CD4-positive, alpha-beta memory T cell (primary cell): Measurements from ENCODE around the gene IER3. TPM values are rescaled to one million over a fixed set of nuclear protein-coding genes. Genes with fewer than 3 reads are reported as not detected.
A peak's percentile ranks its signal among the peaks of the same experiment; 100 is the strongest.
"Not testable (repeated sequence)": the region's sequence is repeated elsewhere in the genome, so short reads cannot be mapped to it uniquely, and the experiment has no call there.

Source experiments
- CTCF ChIA-PET: fragments of 350-600 bp; sonication (Branson Sonifier 250); formaldehyde crosslinking; loops from one replicate; lab custom pipeline; 2021; ENCODE audit warnings: inconsistent platforms; ENCODE audit not compliant: partially characterized antibody; lab: Charles Lee
- POLR2A ChIA-PET: fragments of 350-600 bp; sonication (Branson Sonifier 250); formaldehyde crosslinking; loops from one replicate; lab custom pipeline; 2021; ENCODE audit not compliant: partially characterized antibody; lab: Charles Lee
- DNase-seq, 5 donors: peaks; one replicate each; pipeline versions ENCODE4 v3.0.0 to v3.0.0-alpha.2; 2020 to 2022; ENCODE audit warnings: mixed read lengths in 1 of 5
- H3K27ac ChIP-seq: one replicate; pipeline ENCODE4 v1.7.0; 2013; ENCODE audit warnings: low read depth, low read length
- H3K27me3 ChIP-seq: 2 replicates; pipeline ENCODE4 v1.7.0; 2013; ENCODE audit warnings: mild to moderate bottlenecking, low read length, moderate library complexity; ENCODE audit not compliant: insufficient read depth
- H3K36me3 ChIP-seq: 2 replicates; pipeline ENCODE4 v1.7.0; 2013; ENCODE audit warnings: mild to moderate bottlenecking, low read length, moderate library complexity; ENCODE audit not compliant: insufficient read depth
- H3K4me1 ChIP-seq: 2 replicates; pipeline ENCODE4 v1.7.0; 2013; ENCODE audit warnings: mild to moderate bottlenecking, low read length, moderate library complexity; ENCODE audit not compliant: insufficient read depth
- H3K4me3 ChIP-seq, 2 donors: one replicate each; pipeline ENCODE4 v1.7.0; 2013; ENCODE audit warnings: low read length in 2 of 2, mild to moderate bottlenecking in 1 of 2
- H3K9me3 ChIP-seq, 2 donors: one replicate each; pipeline ENCODE4 v1.7.0; 2013; ENCODE audit warnings: low read length in 2 of 2, control low read depth in 1 of 2; ENCODE audit not compliant: control insufficient read depth in 1 of 2
- H3K27ac Mint-ChIP-seq, 7 donors: one replicate each; pipeline ENCODE4 v1.8.0; 2020 to 2021; ENCODE audit warnings: mixed read lengths in 7 of 7, mild to moderate bottlenecking in 6 of 7, inconsistent platforms in 3 of 7, moderate library complexity in 3 of 7
- H3K27me3 Mint-ChIP-seq, 2 donors: one replicate each; pipeline ENCODE4 v1.8.0; 2020 to 2021; ENCODE audit warnings: mixed read lengths in 2 of 2
- H3K36me3 Mint-ChIP-seq, 2 donors: one replicate each; pipeline ENCODE4 v1.8.0; 2020 to 2021; ENCODE audit warnings: mixed read lengths in 2 of 2, inconsistent platforms in 1 of 2, mild to moderate bottlenecking in 1 of 2
- H3K4me1 Mint-ChIP-seq, 4 donors: one replicate each; pipeline ENCODE4 v1.8.0; 2020 to 2021; ENCODE audit warnings: mixed read lengths in 4 of 4, mild to moderate bottlenecking in 1 of 4
- H3K4me3 Mint-ChIP-seq, 8 donors: one replicate each; pipeline ENCODE4 v1.8.0; 2020 to 2021; ENCODE audit warnings: mixed read lengths in 8 of 8, mild to moderate bottlenecking in 7 of 8, moderate library complexity in 6 of 8, inconsistent platforms in 3 of 8
- H3K9me3 Mint-ChIP-seq, 8 donors: one replicate each; pipeline ENCODE4 v1.8.0; 2020 to 2021; ENCODE audit warnings: mixed read lengths in 8 of 8, mild to moderate bottlenecking in 5 of 8, inconsistent platforms in 3 of 8, moderate library complexity in 1 of 8
- intact Hi-C: fragments of 100-400 bp; cut with micrococcal nuclease; formaldehyde crosslinking; loops from one replicate; pipeline ENCODE4 v1.15.1; 2023
- polyA plus RNA-seq, 2 donors: library from polyadenylated mRNA; unstranded; fragments of 300-500 nt; fragmentation: Illumina TruSeq; gene quantifications; one replicate each; pipeline ENCODE4 v1.2.3, GENCODE V29; 2021
- total RNA-seq, 2 experiments: library from RNA; stranded (reverse); gene quantifications; one replicate each; pipeline ENCODE4 v1.2.3, GENCODE V29; 2021

IER3 gene
- total and polyA plus RNA-seq, 4 experiments from 2014 or later, result 0.77 to 11.4 (median 6.1) TPM

- Mint-ChIP-seq H3K36me3 (peaks cover 28 to 62% of the 10 kb centered on the region in 2 donors), H3K4me1 (peaks cover 21 to 64% (median 40%) of the 10 kb centered on the region in 4 donors), H3K27ac (peak overlapping the region; percentile 75 to 99 (median 90)), H3K4me3 (peak overlapping the region in 3 of 8 donors; percentile 24 to 30 (median 28))
- intact Hi-C loops, H3K27me3 ChIP-seq, H3K9me3 Mint-ChIP-seq, H3K9me3 ChIP-seq, H3K4me3 ChIP-seq, DNase-seq, H3K27me3 Mint-ChIP-seq: not testable (repeated sequence)
- POLR2A ChIA-PET, result interaction anchor here (0.9 to 47.0 kb wide), 7 partner anchors 12 to 232 kb away, joined by 3 to 1474 read pairs (median 45); partner anchors contain the start of genes DHX16, FLOT1, NRM and PPP1R18
- CTCF ChIA-PET, result interaction anchor here (0.9 to 23.1 kb wide), 17 partner anchors 12 to 241 kb away, joined by 3 to 865 read pairs (median 8); partner anchors contain the start of genes ATAT1, DHX16, MRPS18B and PPP1R10
- H3K4me1 ChIP-seq, result peaks cover 49% of the 10 kb centered on the region
- peaks cover 49% of the 10 kb centered on the region for H3K36me3 ChIP-seq
- peak overlapping the region; percentile 16 for H3K27ac ChIP-seq
Measured at GRCh38 chr6:30723843-30724741, 20.3 kb downstream of the IER3 start.

GRCh38 chr6:30723159-30723842, 21.0 kb downstream of the IER3 start:
- CTCF ChIA-PET, result interaction anchor here (0.9 to 23.1 kb wide), 32 partner anchors 8 to 273 kb away, joined by 3 to 865 read pairs (median 6); partner anchors contain the start of genes ABCF1, ATAT1, DHX16 and MRPS18B
- peaks cover 57% of the 10 kb centered on the region for H3K4me1 ChIP-seq
- H3K9me3 ChIP-seq, H3K9me3 Mint-ChIP-seq, intact Hi-C loops, H3K4me3 ChIP-seq, DNase-seq, H3K27me3 ChIP-seq, H3K27me3 Mint-ChIP-seq: not testable (repeated sequence)
- Mint-ChIP-seq H3K27ac (peak overlapping the region; percentile 92 to 99 (median 97)), H3K4me3 (peak overlapping the region in 4 of 8 donors; percentile 28 to 99 (median 62)), H3K4me1 (peaks cover 21 to 65% (median 43%) of the 10 kb centered on the region in 4 donors), H3K36me3 (peaks cover 28 to 62% of the 10 kb centered on the region in 2 donors)
- H3K27ac ChIP-seq, result peak overlapping the region; percentile 16
- POLR2A ChIA-PET, result interaction anchor here (0.7 to 47.0 kb wide), 13 partner anchors 8 to 364 kb away, joined by 3 to 1474 read pairs (median 22); partner anchors contain the start of genes DHX16, MRPS18B, NRM and PPP1R10
- H3K36me3 ChIP-seq, result peaks cover 49% of the 10 kb centered on the region

GRCh38 chr6:30722280-30723112, 21.9 kb downstream of the IER3 start:
- H3K27ac ChIP-seq, result peak overlapping the region; percentile 82
- H3K4me1 ChIP-seq, result peaks cover 60% of the 10 kb centered on the region
- peak; percentile 80 to 87 (median 81) for DNase-seq
- H3K4me3 Mint-ChIP-seq, result peak overlapping the region; percentile 90 to 99 (median 98)
- peaks cover 28 to 59% of the 10 kb centered on the region in 2 donors for H3K36me3 Mint-ChIP-seq
- peak overlapping the region; percentile 67 to 80 for H3K4me3 ChIP-seq
- peak overlapping the region; percentile 92 to 99 (median 97) for H3K27ac Mint-ChIP-seq
- intact Hi-C loops, result loop anchor here (1.0 kb wide), 5 partner anchors 8 to 240 kb away; partner anchors contain the start of gene ATAT1
- ChIA-PET CTCF (interaction anchor here (0.7 to 23.1 kb wide), 43 partner anchors 9 to 365 kb away, joined by 3 to 865 read pairs (median 5); partner anchors contain the start of genes ABCF1, ATAT1, DHX16 and MRPS18B), POLR2A (interaction anchor here (0.7 to 47.0 kb wide), 22 partner anchors 9 to 365 kb away, joined by 3 to 1474 read pairs (median 6); partner anchors contain the start of genes ABCF1, DHX16, MRPS18B and NRM)
- peaks cover 0 to 6% (median 0%) of the 10 kb centered on the region in 8 donors for H3K9me3 Mint-ChIP-seq
- no peaks in the 10 kb centered on the region for H3K9me3 ChIP-seq
- H3K36me3 ChIP-seq, result peaks cover 42% of the 10 kb centered on the region
- no peaks in the 10 kb centered on the region for H3K27me3 ChIP-seq
- H3K27me3 Mint-ChIP-seq, result no peaks in the 10 kb centered on the region
- H3K4me1 Mint-ChIP-seq, result peaks cover 24 to 69% (median 46%) of the 10 kb centered on the region in 4 donors

DNA sequence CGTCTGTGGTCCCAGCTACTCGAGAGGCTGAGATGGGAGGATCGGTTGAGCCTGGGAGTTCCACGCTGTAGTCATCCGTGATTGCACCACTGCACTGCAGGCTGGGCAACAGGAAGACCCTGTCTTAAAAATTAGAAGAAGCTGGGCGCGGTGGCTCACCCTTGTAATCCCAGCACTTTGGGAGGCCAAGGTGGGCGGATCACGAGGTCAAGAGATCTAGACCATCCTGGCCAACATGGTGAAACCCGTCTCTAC, 22.4 kb downstream of the IER3 start:
- not testable (repeated sequence) for H3K9me3 ChIP-seq, H3K27me3 ChIP-seq, H3K9me3 Mint-ChIP-seq, H3K27me3 Mint-ChIP-seq
- Histone ChIP-seq H3K4me1 (peaks cover 60% of the 10 kb centered on the region), H3K4me3 (peak overlapping the region; percentile 67 to 80), H3K27ac (peak overlapping the region; percentile 82), H3K36me3 (peaks cover 37% of the 10 kb centered on the region)
- ChIA-PET POLR2A (interaction anchor here (0.7 to 47.0 kb wide), 23 partner anchors 9 to 365 kb away, joined by 3 to 1474 read pairs (median 6); partner anchors contain the start of genes ABCF1, DHX16, MRPS18B and NRM), CTCF (interaction anchor here (0.7 to 23.1 kb wide), 35 partner anchors 9 to 366 kb away, joined by 3 to 865 read pairs (median 6); partner anchors contain the start of genes ABCF1, ATAT1, DHX16 and MRPS18B)
- intact Hi-C loops, result loop anchor here (1.0 kb wide), 5 partner anchors 8 to 240 kb away; partner anchors contain the start of gene ATAT1
- H3K4me1 Mint-ChIP-seq, result peaks cover 25 to 73% (median 50%) of the 10 kb centered on the region in 4 donors
- peak overlapping the region; percentile 92 to 99 (median 97) for H3K27ac Mint-ChIP-seq
- peaks cover 30 to 62% of the 10 kb centered on the region in 2 donors for H3K36me3 Mint-ChIP-seq
- DNase-seq, result peak in 1 of 5 donors; percentile 61
- H3K4me3 Mint-ChIP-seq, result peak overlapping the region; percentile 90 to 99 (median 98)

DNA sequence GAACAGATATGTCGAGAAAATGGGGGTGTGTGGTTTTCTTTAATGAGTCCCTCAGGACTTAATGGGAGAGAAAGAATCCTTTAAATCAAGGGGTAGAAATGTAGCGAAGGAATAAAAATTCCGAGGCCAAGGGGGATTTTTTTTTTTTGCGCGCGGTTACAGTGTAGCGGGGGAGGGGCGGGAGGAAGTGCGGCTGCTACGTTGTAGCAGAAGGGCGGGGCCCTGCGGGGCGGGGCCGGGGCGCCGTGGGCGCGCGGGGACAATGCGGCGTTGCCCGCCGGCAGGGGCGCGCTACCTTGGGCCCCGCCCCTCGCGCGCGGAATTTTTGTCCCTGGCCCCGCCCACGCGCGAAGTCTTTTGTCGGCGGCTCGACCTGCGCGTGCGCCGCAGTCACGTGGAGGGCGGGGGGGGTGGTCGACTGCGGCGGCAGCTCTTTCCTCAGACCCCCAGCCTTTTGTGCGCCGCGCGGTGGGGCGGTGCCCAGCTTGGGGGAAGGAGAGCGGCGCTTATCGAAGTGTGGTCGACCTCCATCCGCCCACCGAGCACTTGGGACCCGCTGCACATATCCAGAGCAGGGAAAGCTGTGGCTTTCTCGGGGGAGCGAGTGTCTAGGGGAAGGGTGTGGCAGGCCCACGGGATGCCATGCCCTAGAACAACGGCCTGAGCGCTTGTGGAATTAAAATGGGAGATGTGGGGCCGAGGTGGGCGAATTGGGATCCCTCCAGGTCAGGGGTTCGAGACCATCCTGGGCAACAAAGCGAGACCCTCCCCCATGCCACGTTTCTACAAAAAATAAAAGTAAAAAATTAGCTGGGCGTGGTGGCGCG, 22.9 kb downstream of the IER3 start:
- no peaks in the 10 kb centered on the region for H3K27me3 ChIP-seq
- Mint-ChIP-seq H3K9me3 (peaks cover 0 to 6% (median 0%) of the 10 kb centered on the region in 8 donors), H3K27me3 (no peaks in the 10 kb centered on the region), H3K27ac (peak overlapping the region; percentile 95 to 99 (median 98)), H3K4me1 (peaks cover 28 to 76% (median 53%) of the 10 kb centered on the region in 4 donors), H3K36me3 (peaks cover 31 to 62% of the 10 kb centered on the region in 2 donors), H3K4me3 (peak overlapping the region; percentile 90 to 99 (median 98))
- intact Hi-C loops, result loop anchor here (1.0 to 2.0 kb wide), 9 partner anchors 9 to 239 kb away; partner anchors contain the start of genes ATAT1, C6orf136, HLA-E and MRPS18B
- H3K9me3 ChIP-seq, result no peaks in the 10 kb centered on the region
- peak overlapping the region; percentile 67 to 80 for H3K4me3 ChIP-seq
- peaks cover 33% of the 10 kb centered on the region for H3K36me3 ChIP-seq
- POLR2A ChIA-PET, result interaction anchor here (0.7 to 47.0 kb wide), 23 partner anchors 10 to 240 kb away, joined by 3 to 1474 read pairs (median 6); partner anchors contain the start of genes ABCF1, DHX16, MRPS18B and NRM
- peaks cover 64% of the 10 kb centered on the region for H3K4me1 ChIP-seq
- peak; percentile 89 to 96 (median 96) for DNase-seq
- CTCF ChIA-PET, result interaction anchor here (1.0 to 23.1 kb wide), 32 partner anchors 9 to 271 kb away, joined by 3 to 865 read pairs (median 6); partner anchors contain the start of genes ABCF1, ATAT1, DHX16 and MRPS18B
- peak overlapping the region; percentile 82 for H3K27ac ChIP-seq
